ENCODE data around the gene EML6. TPM values are rescaled to one million over a fixed set of nuclear protein-coding genes. Genes with fewer than 3 reads are reported as not detected.

EML6 gene
- total and polyA plus RNA-seq, 10 of the 15 experiments (the other 5 are each of a cell fraction or from before 2014, with no cell fraction given): 0.09 to 0.67 (median 0.21) TPM

DNA sequence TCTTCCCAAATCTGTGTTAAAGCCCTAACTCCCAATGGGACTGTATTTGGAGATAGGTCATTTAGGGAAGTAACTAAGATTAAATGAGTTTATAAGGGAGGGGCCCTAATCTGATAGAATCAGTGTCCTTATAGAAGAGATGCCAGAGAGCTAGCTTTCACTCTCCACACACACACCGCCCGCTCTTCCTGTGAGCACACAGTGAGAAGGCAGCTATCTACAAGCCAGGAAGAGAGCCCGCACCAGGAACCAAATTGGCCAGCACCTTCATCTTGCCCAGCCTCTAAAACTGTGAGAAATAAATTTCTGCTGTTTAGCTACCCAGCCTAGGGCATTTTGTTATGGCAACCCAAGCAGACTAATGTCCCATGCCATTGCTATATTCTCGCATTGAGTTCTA lies 201.6 kb downstream of the EML6 start (continued):
- TF ChIP-seq, protein P1, sequence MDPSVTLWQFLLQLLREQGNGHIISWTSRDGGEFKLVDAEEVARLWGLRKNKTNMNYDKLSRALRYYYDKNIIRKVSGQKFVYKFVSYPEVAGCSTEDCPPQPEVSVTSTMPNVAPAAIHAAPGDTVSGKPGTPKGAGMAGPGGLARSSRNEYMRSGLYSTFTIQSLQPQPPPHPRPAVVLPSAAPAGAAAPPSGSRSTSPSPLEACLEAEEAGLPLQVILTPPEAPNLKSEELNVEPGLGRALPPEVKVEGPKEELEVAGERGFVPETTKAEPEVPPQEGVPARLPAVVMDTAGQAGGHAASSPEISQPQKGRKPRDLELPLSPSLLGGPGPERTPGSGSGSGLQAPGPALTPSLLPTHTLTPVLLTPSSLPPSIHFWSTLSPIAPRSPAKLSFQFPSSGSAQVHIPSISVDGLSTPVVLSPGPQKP (IDR thresholded peaks at IDR 0.05; ENCODE audit: low read depth, low read length): no peak
- TF ChIP-seq NFYB (IDR thresholded peaks at IDR 0.05; ENCODE audit: insufficient read depth, low read depth, low read length) (no peak), MTA3 (IDR thresholded peaks at IDR 0.05; ENCODE audit: borderline replicate concordance, low read length) (no peak), RCOR1 (conservative IDR thresholded peaks at IDR 0.05; ENCODE audit: low read depth, low read length) (no peak)
- TF ChIP-seq, protein P2, sequence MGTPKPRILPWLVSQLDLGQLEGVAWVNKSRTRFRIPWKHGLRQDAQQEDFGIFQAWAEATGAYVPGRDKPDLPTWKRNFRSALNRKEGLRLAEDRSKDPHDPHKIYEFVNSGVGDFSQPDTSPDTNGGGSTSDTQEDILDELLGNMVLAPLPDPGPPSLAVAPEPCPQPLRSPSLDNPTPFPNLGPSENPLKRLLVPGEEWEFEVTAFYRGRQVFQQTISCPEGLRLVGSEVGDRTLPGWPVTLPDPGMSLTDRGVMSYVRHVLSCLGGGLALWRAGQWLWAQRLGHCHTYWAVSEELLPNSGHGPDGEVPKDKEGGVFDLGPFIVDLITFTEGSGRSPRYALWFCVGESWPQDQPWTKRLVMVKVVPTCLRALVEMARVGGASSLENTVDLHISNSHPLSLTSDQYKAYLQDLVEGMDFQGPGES (IDR thresholded peaks at IDR 0.05): no peak
- TF ChIP-seq, protein P3, sequence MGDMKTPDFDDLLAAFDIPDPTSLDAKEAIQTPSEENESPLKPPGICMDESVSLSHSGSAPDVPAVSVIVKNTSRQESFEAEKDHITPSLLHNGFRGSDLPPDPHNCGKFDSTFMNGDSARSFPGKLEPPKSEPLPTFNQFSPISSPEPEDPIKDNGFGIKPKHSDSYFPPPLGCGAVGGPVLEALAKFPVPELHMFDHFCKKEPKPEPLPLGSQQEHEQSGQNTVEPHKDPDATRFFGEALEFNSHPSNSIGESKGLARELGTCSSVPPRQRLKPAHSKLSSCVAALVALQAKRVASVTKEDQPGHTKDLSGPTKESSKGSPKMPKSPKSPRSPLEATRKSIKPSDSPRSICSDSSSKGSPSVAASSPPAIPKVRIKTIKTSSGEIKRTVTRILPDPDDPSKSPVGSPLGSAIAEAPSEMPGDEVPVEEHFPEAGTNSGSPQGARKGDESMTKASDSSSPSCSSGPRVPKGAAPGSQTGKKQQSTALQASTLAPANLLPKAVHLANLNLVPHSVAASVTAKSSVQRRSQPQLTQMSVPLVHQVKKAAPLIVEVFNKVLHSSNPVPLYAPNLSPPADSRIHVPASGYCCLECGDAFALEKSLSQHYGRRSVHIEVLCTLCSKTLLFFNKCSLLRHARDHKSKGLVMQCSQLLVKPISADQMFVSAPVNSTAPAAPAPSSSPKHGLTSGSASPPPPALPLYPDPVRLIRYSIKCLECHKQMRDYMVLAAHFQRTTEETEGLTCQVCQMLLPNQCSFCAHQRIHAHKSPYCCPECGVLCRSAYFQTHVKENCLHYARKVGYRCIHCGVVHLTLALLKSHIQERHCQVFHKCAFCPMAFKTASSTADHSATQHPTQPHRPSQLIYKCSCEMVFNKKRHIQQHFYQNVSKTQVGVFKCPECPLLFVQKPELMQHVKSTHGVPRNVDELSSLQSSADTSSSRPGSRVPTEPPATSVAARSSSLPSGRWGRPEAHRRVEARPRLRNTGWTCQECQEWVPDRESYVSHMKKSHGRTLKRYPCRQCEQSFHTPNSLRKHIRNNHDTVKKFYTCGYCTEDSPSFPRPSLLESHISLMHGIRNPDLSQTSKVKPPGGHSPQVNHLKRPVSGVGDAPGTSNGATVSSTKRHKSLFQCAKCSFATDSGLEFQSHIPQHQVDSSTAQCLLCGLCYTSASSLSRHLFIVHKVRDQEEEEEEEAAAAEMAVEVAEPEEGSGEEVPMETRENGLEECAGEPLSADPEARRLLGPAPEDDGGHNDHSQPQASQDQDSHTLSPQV (IDR thresholded peaks at IDR 0.05): no peak

Data from GM12878 (cell line).